AG09319 (cell line): ENCODE data around the gene SPON1.

Source experiments
- DNase-seq: peaks from one replicate; pipeline ENCODE4 v3.0.0-alpha.2; 2010; ENCODE audit warnings: low read depth; ENCODE audit errors: extremely low read depth
- CTCF ChIP-seq: IDR thresholded peaks from 2 replicates; pipeline ENCODE4 v1.5.1; 2011; ENCODE audit warnings: low read depth, mild to moderate bottlenecking, inconsistent platforms, low read length, moderate library complexity

SPON1 gene

GRCh38 chr11:14093065-14093464 lies 130.5 kb downstream of the SPON1 start:
- TF ChIP-seq CTCF = no peak
- DNase-seq = no peak

- DNase-seq = no peak
- no peak for TF ChIP-seq CTCF
Observed at GRCh38 chr11:14094481-14095037, 132.0 kb downstream of the SPON1 start.

GRCh38 chr11:14095882-14096281 lies 133.4 kb downstream of the SPON1 start:
- no peak for DNase-seq
- no peak for TF ChIP-seq CTCF

- no peak for TF ChIP-seq CTCF
- no peak for DNase-seq
Observed at GRCh38 chr11:14096606-14097005, 134.1 kb downstream of the SPON1 start.

GRCh38 chr11:14101388-14101787 lies 138.9 kb downstream of the SPON1 start:
- no peak for DNase-seq
- TF ChIP-seq CTCF = no peak

- no peak for TF ChIP-seq CTCF
- DNase-seq = no peak
Observed at GRCh38 chr11:14102766-14103165, 140.2 kb downstream of the SPON1 start.

- DNase-seq = no peak
- TF ChIP-seq CTCF = no peak
Observed at GRCh38 chr11:14105446-14105845, 142.9 kb downstream of the SPON1 start.
